ENCODE measurements around the gene MKKS.

The MKKS gene

GRCh38 chr20:10443936-10444335 is 9.9 kb upstream of the MKKS start:
- TF ChIP-seq POLR2A (IDR thresholded peaks at IDR 0.05; ENCODE audit: extremely low read depth, insufficient read length): no peak
- DNase-seq (ENCODE audit: low read depth): no peak
- no peak overlapping the region for H3K4me3 ChIP-seq (ENCODE audit: low read depth, low read length)

- TF ChIP-seq MAX (IDR thresholded peaks at IDR 0.05; ENCODE audit: low read depth, low read length): no peak
- TF ChIP-seq MYC (IDR thresholded peaks at IDR 0.05; ENCODE audit: low read depth, low read length): no peak
- TF ChIP-seq POLR2A (IDR thresholded peaks at IDR 0.05; ENCODE audit: extremely low read depth, insufficient read length): no peak
- TF ChIP-seq CTCF (IDR thresholded peaks at IDR 0.05; ENCODE audit: low read depth, low read length): no peak
- DNase-seq (ENCODE audit: low read depth): no peak
- H3K4me3 ChIP-seq (ENCODE audit: low read depth, low read length): no peak overlapping the region
Observed at GRCh38 chr20:10438217-10438616, 4.2 kb upstream of the MKKS start.

GRCh38 chr20:10436053-10436699 is 2.2 kb upstream of the MKKS start:
- H3K4me3 ChIP-seq (ENCODE audit: low read depth, low read length): peak overlapping the region; percentile 87
- DNase-seq (ENCODE audit: low read depth): no peak
- no peak for TF ChIP-seq POLR2A (IDR thresholded peaks at IDR 0.05; ENCODE audit: extremely low read depth, insufficient read length)
- TF ChIP-seq CTCF (IDR thresholded peaks at IDR 0.05; ENCODE audit: low read depth, low read length): no peak
- TF ChIP-seq MYC (IDR thresholded peaks at IDR 0.05; ENCODE audit: low read depth, low read length): no peak
- no peak for TF ChIP-seq MAX (IDR thresholded peaks at IDR 0.05; ENCODE audit: low read depth, low read length)

GRCh38 chr20:10434832-10435812 is 1.1 kb upstream of the MKKS start, which contains the start of gene SLX4IP:
SLX4IP (plus strand) TSS chr20:10435305; CDS start chr20:10458205, 22,900 bp downstream.
- H3K4me3 ChIP-seq (ENCODE audit: low read depth, low read length): peak within 1 kb of the TSS; percentile 87
- DNase-seq (ENCODE audit: low read depth): peak; percentile 98
- TF ChIP-seq POLR2A (IDR thresholded peaks at IDR 0.05; ENCODE audit: extremely low read depth, insufficient read length): peak; percentile 75
- no peak for TF ChIP-seq CTCF (IDR thresholded peaks at IDR 0.05; ENCODE audit: low read depth, low read length)
- peak; percentile 63; the same call in 1 of the 2 replicates for TF ChIP-seq MAX (IDR thresholded peaks at IDR 0.05; ENCODE audit: low read depth, low read length)
- TF ChIP-seq MYC (IDR thresholded peaks at IDR 0.05; ENCODE audit: low read depth, low read length): peak; percentile 84

GRCh38 chr20:10434467-10434831 is 427 bp upstream of the MKKS start:
- TF ChIP-seq MYC (IDR thresholded peaks at IDR 0.05; ENCODE audit: low read depth, low read length) (peak; percentile 33; the same call in 1 of the 2 replicates), CTCF (IDR thresholded peaks at IDR 0.05; ENCODE audit: low read depth, low read length) (no peak), POLR2A (IDR thresholded peaks at IDR 0.05; ENCODE audit: extremely low read depth, insufficient read length) (peak; percentile 92), MAX (IDR thresholded peaks at IDR 0.05; ENCODE audit: low read depth, low read length) (no peak)
- peak; percentile 98 for DNase-seq (ENCODE audit: low read depth)
- peak overlapping the region; percentile 87 for H3K4me3 ChIP-seq (ENCODE audit: low read depth, low read length)

Measured in NB4 (cell line).